HG03025 (cell line): ENCODE results near the gene HMGN5.
A peak's percentile ranks its signal among the peaks of the same experiment; 100 is the strongest.

Experiments used
- ATAC-seq: cut with Tn5 transposase; IDR thresholded peaks from one replicate; pipeline ENCODE4 v1.9.1; 2021; ENCODE audit warnings: mild to moderate bottlenecking, moderate library complexity; ENCODE audit not compliant: unreplicated experiment, low FRiP score

Gene HMGN5, protein sequence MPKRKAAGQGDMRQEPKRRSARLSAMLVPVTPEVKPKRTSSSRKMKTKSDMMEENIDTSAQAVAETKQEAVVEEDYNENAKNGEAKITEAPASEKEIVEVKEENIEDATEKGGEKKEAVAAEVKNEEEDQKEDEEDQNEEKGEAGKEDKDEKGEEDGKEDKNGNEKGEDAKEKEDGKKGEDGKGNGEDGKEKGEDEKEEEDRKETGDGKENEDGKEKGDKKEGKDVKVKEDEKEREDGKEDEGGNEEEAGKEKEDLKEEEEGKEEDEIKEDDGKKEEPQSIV

DNA sequence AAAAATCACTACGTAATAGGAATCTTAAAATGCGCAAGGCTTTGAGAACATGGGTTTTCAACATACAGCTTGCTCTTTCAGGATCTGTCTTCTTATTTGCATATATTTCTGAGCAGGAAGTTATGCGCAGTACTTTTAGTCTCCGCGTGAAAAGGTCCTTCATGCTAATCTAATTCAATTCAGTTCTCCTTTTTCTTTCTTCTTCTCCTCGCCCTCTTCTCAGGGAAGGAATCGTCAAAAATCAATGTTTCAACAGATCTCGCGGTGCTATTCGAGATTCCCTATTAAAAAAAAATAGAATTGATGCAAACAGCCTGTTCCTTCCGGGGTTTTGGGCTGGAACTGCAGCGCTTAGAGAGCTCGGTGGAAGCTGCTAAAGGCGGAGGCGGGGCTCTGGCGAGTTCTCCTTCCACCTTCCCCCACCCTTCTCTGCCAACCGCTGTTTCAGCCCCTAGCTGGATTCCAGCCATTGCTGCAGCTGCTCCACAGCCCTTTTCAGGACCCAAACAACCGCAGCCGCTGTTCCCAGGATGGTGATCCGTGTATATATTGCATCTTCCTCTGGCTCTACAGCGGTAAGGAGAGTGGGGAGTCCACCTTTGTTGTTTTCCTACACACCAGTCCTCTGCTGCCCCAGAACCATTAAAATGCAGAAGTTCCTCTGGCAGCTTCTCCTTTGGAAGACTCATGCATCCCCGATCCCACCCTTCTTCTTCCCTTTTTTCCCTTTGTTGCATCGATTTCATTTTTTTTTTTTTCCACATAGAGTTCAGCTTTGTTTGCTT is at the start of gene HMGN5, which contains the start of gene SH3BGRL:
Gene HMGN5, minus strand, starts transcription at position 243 of the 785 bp plus-strand sequence. CDS start 80,364 bp downstream, outside the sequence.
Gene SH3BGRL, plus strand, starts transcription at position 432 of the 785 bp plus-strand sequence. Its CDS starts 99 bp downstream, at position 531.
- peak; percentile 95 for ATAC-seq

DNA sequence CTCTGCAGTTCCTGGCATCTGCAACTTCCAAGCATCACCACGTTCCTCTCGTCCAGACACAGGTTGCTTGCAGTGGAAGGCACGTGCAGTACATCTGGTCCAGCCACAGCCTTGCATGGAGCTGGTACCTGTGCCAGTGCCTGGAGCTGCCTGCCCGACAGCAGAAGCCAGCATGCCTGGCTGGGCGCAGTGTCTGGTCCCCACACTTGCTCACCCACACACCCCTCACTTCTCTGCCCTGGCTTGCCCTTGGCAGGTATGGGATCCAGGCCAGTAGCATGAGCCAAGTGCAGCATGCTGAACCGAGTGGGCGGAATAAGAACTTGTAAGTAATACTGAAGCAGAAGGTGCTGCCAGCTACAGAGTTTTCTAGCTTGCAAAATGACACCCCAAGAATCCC is 40.0 kb upstream of the HMGN5 start:
- no peak for ATAC-seq

DNA sequence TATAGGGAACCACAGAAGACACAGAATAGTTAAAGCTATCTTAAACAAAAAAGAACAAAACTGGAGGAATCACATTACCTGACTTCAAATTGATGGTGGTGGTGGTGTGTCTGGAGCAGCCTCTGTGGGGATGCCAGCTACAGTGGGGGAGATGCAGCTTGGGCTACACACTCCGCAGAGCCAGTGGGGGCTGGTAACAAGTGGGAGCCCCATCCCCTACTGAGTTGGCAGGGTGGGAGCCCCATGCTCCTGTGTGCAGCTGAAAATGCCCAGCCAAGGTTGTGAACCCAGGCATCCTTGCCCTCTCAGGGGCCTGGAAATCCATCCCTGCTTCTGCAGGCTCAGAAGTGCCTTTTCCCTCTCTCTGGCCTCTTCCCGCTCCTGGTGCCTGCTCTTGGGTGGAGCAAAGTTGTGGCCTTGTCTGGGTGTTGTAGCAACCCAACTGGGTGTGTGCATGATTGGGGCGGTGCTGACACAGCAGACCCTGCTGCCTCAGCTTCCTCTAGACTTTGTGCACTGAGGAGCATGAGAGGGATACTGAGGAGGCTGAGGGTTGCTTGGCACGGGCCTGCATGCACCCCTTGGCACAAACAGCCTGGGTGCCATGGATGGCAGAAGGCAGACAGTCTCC is 39.1 kb upstream of the HMGN5 start:
- no peak for ATAC-seq

DNA sequence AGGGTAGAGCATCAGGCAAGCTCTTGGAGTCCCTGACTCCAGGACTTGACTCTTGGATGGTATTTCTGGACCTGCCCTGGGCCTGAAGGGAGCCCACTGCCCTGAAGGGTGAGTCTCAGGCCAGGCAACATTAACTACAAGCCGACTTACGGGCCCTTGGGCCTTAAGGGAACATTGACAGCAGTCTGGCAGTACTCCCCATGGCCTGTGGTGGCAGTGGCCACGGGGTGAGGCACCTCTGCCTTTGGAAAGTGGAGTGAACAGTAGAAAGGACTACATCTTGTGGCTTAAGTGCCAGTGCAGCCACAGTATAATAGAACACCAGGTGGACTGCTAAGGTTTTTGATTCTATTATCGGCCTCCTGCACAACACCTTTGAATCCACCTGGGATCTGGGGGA is 36.5 kb upstream of the HMGN5 start:
- ATAC-seq = no peak

DNA sequence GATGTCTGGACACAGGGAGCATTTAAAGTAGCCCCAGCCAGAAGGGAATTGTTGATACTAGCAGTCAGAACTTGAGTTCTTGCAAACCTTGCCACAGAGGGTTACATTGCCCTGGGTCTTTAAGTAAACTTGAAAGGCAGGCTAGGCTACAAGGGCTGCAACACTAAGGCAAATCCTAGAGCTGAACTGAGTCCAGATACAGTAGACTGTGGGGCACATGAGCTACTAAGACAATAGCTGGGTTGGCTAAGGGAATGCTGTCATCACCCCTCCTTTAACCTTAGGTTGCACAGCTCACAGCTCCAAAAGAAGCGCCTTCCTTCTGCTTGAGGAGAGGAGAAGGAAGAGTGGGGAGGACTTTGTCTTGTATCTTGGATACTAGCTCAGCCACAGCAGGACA is 35.8 kb upstream of the HMGN5 start:
- ATAC-seq = no peak

DNA sequence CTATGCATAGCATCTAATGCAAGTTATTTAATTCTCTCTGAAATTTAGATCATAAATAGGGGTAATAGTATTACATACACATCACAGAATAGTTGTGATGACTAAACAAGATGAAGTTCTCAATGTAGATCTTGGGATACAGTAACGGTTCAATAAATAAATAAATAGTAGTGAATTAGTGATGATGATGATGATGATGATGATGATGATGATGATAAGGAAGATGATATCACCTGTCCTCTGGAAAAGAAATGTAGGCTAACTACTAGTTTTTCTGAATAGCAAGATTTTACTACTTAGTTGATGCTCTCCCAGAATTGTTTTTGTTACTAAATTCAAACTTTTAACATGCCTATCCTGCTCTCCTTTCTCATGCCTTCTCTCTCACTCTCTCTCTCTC is 30.5 kb upstream of the HMGN5 start:
- ATAC-seq = no peak

DNA sequence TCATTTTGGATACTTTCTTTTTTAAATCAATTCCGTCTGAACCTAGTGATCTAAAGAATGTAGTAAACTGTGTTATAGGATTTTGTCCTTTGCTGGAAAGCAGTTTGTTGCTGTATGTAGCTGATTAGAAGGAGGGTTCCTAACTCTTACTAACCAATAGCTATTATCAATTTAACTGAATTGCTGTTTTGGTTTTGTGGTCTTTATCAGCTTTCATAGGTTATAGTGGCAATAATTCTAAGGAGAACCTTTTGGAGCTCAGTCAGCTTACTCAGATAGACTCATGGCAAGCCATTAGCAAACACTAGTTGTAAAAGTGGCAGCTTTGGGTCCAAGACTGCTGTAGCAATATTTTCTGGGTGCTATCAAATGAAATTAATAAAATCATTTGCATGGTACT is 29.8 kb upstream of the HMGN5 start:
- no peak for ATAC-seq

DNA sequence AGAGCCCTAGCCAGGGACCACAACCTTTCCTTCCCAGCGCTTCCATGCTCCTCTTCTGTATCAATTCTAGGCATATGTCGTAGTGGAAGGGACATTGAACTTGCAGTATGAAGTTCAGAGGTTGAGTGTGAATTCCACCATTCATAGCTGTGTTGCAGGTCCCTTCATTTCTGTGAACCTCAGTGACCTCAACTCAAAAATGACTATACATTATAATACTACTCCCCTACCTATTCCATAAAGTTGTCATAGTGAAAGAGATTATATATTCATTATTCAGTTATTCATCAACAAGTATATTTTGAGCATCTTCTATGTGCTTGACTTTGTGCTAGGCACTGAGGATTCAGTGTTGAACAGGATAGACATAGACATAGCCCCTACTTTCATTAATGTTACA is 28.2 kb upstream of the HMGN5 start:
- no peak for ATAC-seq

DNA sequence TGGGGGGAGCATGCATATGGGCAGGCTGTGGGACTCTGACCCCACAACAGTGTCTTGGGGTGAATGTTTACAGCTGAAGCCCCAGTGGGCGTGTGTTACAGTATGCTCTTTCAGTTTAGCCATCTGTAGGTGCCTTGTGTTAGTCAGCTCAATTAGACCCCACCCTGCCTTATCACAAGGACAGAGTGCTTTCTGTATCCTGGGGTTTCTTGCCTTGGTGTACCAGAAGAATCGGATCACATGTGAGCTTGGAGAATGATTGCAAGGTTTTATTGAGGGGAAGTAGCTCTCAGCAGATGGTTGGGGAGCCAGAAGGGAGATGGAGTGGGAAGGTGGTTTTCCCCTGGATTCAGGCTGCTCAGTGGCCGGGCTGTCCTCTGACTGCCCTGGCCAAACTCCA is 27.5 kb upstream of the HMGN5 start:
- ATAC-seq = no peak

DNA sequence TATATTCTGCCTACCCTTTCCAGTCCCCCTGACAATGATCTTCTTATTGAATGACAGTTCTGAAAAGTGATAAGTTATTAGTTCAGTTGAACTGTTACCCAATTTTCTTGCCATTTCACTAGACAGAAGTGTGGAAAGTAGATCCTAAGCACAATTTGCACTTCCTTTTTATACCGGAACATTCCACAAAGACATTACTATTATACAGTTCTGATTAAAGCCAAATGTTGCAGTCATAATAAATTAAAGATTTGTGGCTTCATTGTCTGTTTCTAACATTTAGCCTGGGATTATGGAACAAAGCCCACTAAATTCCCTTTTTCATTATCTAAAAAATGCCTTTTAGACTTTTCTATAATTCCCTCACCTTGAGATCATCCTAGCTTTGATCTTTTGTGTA is 14.0 kb upstream of the HMGN5 start:
- no peak for ATAC-seq

DNA sequence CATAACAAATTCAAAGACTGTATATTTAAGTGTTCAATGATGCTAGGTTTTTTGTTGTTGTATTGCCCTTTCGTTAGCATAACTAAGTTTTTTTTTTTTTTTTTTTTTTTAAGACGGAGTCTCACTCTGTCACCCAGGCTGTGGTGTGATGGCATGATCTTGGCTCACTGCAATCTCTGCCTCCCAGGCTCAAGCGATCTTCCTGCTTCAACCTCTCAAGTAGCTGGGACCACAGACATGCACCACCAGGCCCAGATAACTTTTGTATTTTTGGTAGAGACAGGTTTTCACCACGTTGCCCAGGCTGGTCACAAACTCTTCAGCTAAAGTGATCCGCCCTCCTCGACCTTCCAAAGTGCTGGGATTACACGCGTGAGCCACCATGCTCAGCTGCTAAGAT is 7.2 kb upstream of the HMGN5 start:
- no peak for ATAC-seq

DNA sequence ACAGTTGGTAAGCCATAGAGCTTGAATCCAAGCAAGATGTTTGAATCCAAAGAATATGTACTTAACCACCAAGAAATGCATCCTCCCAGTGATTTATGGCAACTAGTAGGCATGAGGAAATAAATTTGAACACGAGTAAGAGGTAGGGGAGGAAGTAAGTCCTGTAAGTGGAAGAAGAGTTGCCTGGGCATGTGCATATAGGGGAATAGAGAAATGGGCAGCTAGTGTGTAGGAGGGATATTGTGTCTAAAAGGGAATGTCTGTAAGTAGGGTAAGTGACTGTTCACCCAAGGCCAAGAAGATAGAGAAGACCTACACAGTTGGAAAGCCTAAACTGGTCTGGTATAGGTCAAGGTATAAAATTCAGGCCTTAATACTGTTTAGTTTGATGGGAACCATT is 4.8 kb upstream of the HMGN5 start:
- no peak for ATAC-seq

DNA sequence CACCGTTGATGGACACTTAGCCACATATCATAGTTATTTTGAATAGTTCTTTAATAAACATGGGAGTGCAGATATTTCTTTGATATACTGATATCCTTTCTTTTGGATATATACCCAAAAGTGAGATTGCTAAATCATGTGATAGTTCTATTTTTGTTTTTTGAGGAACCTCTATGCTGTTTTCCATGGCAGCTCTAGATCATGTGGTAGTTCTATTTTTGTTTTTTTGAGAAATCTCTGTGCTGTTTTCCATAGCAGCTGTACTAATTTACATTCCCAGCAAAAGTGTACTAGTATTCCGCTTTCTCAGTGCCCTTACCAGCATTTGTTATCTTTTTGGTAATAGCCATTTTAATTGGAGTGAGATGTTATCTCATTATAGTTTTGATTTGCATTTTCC is 3.8 kb upstream of the HMGN5 start:
- ATAC-seq = no peak

DNA sequence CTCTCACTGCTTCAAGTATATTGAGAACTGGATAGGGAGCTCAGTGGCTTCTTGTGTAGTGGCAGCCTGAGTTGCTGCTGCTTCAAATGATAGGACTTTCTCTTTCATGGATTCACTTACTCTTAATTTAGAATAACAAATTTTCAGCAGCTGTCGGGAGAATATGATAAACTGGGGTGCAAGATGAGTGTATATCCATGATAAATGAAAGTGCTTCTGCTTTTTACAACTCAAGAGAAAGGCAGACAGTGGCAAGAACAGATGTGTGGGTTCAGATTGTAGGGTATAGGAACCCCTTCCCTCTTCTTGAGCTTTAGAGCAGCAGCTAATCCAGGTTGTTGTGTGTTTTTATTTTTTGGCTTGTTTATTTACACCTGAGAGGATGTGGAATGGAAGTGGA is 1.2 kb upstream of the HMGN5 start:
- ATAC-seq = no peak

DNA sequence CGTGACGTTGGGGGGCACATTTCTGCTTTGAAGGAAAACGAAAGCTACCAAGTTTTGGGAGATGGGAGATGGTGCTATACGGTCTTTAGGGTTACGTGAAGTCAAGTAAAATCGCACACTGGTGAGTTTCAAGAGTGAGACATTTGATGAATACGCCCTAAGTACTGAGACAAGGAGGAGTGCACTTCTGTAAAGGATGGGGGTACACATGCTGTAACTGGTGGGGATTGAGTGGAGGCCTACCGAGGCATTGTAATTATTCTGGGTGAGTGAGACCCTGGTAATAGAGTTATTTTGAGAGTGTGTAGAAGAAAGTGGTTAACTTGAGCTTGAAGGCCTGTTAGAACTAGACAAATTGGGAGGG is 725 bp upstream of the HMGN5 start:
- ATAC-seq = peak; percentile 35

DNA sequence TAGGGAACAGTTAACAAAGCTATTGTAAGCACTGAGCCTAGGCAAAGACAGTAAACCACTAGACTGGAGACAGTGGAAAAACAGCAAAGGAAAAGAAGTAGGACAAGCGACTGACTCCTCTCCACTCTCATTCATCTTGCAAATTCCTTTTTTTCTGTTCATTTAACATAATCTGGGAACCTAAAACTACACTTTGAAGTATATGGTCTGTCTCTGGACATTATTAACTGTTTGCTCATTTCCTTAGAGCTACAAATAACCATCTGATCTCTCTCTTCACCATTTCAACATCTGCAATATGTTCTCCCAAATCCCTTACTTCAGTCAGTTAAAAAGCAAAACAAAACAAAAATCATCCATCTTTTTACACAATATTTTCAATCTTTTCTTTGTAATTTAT is 642 bp downstream of the HMGN5 start:
- no peak for ATAC-seq

DNA sequence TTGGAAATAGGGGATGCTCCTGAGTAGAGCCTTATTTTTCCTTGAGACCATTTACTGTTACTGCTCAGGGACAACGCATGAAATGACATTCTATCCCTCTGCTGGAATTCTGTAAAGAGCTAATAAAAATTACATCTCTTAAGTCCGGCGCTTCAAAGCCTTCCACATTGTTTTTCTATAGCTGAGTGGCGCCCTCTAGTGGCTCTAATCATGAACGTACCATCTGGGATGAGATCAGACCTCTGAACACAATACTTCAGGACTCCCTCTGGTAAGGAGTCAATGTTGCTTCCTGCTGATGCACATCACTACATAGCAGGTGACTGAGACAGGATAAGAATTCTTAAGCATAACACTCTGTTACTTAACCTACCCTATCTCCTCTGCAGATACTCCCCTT is 6.0 kb downstream of the HMGN5 start:
- ATAC-seq = peak; percentile 93

DNA sequence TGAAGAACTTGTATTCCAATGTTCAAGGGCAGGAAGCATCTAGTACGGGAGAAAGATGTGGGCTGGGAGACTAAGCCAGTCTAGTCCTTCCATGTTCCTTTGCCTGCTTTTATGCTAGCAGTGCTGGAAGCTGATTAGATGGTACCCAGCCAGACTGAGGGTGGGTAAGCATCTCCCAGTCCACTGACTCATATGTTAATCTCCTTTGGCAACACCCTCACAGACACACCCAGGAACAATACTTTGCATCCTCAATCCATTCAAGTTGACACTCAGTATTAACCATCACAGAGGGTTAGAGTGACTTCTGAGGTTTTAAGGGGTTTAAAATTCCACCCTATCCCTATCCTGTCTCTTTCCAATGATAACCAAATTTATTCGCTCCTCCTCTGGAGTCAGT is 6.5 kb downstream of the HMGN5 start:
- no peak for ATAC-seq

DNA sequence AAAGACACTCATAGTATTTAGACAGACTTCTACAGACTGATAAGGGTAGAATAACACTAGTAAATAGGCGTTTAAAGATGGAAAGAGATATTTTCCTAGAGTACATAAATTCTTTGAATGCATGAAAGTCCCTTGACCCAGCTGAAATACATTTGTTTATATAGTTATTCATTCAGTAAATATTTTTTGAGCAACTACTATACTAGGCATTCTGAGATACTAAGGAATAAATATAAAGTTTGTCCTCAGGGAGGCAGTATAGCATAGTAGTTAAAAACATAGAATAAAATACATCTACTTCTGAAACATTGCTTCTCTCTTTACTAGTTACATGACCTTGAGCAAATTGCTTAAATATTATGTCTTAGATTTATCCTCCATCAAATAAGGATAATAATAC is 27.4 kb downstream of the HMGN5 start:
- ATAC-seq = no peak

DNA sequence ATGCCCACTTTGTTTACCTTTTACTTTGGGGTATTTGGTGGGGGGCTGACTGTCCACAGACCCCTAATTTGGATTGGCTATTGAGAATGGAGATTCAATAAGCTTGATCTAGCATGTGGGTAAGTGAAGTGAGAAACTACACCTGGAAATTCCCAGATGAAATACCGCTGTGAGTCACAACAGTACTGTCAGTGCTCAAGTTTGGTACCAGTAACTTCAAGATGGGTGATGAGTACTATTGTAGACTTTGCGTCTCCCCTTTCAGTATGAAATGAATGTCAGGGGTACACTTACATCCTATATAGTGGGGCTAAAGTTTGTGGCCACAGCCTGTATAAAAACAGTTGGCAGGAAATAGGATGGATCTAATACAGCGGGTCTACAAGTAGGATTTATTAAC is 33.3 kb downstream of the HMGN5 start:
- no peak for ATAC-seq

DNA sequence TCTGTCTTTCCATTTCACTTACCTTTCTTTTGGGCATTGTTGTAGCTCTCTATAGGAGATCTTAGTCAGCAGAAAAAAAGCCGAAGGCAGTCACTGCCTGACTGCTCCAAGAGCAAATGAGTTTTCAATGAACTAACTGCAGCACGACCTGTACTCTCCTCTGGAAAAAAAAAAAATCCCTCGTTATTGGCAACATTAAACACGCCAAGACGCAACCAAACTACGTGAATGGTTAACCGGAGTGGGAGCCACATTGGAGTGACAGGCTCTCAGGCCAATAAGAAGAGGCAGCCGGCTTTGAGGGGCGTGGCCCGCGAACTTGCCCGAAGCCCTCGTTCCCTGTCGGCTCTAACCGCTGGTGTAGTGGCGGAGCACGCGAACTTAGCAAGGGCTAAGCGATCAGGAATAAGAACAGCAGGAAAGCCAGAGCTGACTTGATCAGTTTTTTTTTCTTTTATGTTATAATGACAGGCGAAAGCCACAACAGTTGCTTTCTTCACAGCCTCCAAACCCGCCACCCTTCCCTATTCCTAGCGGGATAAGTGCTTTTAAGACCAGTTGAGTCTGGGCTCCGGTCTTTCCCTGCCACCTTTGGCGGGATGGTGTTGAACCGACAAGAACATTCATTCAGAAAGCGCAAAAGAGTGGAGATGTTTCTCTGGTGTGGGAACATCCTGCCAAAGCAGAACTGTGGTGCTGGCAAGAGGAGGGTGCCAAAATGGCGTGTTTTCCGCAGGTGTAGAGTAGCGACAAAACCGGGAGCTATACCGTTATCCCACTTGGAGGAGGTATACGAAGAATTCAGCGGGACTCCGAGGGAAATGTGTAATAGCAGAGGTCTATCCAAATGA is 80.0 kb downstream of the HMGN5 start:
- peak; percentile 97 for ATAC-seq
